HG03064 (cell line): Measurements from ENCODE around the gene DDX28.
A peak's percentile ranks its signal among the peaks of the same experiment; 100 is the strongest.

Experiments
- ATAC-seq: cut with Tn5 transposase; IDR thresholded peaks from one replicate; pipeline ENCODE4 v1.9.1; 2021; ENCODE audit warnings: low read depth; ENCODE audit not compliant: unreplicated experiment

The DDX28 gene, protein sequence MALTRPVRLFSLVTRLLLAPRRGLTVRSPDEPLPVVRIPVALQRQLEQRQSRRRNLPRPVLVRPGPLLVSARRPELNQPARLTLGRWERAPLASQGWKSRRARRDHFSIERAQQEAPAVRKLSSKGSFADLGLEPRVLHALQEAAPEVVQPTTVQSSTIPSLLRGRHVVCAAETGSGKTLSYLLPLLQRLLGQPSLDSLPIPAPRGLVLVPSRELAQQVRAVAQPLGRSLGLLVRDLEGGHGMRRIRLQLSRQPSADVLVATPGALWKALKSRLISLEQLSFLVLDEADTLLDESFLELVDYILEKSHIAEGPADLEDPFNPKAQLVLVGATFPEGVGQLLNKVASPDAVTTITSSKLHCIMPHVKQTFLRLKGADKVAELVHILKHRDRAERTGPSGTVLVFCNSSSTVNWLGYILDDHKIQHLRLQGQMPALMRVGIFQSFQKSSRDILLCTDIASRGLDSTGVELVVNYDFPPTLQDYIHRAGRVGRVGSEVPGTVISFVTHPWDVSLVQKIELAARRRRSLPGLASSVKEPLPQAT

DNA sequence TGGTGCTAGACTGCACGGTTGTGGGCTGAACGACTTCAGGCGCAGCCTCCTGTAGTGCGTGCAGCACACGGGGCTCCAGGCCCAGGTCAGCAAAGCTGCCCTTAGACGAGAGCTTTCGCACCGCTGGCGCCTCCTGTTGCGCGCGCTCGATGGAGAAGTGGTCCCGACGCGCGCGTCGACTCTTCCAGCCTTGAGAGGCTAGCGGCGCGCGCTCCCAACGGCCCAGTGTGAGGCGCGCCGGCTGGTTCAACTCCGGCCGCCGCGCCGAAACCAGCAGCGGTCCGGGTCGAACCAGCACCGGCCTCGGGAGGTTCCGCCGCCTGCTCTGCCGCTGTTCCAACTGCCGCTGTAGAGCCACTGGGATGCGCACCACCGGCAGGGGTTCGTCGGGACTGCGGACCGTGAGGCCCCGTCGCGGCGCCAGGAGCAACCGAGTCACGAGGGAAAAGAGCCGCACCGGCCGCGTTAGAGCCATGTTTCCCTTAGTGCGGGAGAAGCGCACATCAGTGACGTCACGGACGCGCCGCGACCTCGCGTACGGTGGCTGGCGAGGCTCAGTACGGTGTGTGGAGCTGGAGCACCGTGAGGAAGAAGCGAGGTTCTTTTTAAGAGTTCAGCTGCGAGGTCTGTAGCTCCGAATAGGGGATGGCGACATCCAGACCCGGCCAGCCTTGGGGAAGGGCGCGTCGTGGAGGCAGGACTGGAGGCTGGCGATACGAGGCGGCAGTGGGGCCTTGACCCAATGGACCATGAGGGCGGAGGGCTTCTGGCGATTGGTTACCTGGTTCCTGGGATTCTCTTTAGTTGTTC, at the start of gene DDX28, which contains the start of gene DUS2:
Gene DDX28, minus strand, starts transcription at position 505 of the 810 bp plus-strand sequence. Its CDS starts 30 bp downstream, at position 475.
Gene DUS2, plus strand, starts transcription at position 557 of the 810 bp plus-strand sequence. CDS start 14,740 bp downstream, outside the sequence.
- peak; percentile 64 for ATAC-seq

DNA sequence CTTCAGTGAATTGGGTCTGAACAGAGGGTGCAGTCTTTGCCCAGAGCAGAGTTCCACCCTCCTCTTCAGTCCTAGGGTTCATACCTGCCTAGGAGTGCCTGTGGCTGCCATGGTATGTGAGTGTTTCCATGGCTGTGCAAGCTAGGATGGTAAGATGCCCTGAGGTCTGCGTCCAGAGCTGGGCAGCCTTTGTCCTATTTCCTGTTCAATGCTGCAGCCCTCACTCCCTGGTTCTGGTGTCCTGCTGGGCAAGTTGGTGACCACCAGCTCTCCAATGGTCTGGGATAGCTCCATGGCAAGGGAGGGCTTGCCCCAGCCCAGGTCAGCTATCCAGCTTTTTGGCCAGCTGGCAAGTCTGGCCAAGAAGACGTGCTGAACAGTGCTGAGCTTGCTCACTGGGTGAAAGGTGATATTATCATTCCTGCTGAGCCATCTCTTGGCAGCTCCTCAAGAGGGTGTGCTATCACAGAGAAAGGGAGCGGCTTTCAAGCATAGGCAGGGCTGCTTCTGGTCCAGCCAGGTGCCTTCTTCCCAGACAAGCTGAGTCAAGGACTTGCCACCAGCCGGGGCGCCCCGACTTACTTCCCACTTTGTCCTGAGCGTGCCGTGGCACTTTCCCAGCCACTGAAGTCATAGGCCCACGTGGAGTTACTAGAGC, 49.1 kb upstream of the DDX28 start:
- no peak for ATAC-seq

DNA sequence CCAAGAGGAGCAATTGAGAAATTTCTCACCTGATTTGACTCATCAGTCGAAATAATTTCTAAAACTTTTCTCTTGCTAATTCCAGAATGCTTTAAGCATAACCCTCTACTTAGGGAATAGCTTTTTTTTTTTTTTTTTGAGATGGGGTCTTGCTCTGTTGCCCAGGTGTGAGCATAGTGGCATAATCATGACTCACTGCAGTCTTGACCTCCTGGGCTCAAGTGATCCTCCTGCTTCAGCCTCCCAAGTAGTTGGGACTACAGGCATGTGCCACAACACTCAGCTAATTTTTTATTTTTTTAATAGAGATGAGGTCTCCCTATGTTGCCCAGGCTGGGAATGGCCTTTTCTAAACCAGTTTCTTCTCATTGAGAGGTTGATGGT, 48.5 kb upstream of the DDX28 start:
- ATAC-seq, result no peak

DNA sequence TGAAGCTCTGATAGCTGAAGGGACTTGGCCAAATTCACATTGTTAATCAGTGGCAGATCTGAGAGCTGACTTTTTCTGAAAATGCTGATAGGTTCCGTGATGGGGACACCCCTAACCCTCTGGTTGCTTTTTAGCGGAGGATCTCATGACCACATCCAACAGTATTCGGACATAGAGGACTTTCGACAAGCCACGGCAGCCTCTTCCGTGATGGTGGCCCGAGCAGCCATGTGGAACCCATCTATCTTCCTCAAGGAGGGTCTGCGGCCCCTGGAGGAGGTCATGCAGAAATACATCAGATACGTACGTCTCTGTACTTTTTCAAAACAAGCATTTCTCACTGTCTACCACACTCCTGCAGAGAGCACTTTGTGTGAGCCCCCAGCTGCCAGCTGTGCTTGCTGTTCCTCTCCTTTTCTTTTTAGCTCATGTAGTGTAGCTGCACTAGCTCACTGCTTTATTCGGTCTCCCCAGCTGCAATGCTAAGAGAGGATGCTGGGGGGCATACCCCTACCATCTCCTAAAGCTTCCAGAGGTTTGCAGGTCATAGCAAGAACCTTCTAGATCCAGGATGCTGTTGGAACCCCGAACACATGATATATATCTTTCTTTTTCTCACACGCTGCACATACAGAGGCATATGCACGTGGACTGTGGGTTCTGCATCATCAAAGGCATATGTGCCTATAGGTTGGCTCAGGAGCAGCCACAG, 47.9 kb upstream of the DDX28 start:
- peak; percentile 49 for ATAC-seq

DNA sequence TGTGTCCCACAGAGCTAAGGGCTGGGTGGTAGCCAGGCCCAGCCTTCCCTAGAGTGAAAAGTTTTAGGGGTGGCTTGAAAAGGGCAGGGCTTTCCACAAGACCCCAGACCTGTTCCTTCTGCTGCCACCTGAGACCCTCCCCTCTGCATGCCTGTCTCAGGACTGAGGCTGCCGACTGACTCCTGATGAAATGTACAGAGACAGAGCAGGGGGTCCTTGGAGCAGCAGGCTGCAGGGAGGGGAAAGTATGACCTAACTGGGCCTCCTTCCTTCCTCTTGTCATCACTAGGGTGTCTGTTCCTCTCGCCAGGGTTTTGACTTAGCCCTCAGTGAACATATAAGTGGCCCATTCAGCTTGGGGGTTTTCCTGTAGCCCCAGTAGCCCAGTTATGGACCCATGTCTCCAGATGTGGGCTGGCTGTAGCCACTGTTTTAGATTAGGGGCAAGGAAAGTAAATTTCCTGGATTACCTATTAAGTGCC, 47.3 kb upstream of the DDX28 start:
- ATAC-seq, result no peak

DNA sequence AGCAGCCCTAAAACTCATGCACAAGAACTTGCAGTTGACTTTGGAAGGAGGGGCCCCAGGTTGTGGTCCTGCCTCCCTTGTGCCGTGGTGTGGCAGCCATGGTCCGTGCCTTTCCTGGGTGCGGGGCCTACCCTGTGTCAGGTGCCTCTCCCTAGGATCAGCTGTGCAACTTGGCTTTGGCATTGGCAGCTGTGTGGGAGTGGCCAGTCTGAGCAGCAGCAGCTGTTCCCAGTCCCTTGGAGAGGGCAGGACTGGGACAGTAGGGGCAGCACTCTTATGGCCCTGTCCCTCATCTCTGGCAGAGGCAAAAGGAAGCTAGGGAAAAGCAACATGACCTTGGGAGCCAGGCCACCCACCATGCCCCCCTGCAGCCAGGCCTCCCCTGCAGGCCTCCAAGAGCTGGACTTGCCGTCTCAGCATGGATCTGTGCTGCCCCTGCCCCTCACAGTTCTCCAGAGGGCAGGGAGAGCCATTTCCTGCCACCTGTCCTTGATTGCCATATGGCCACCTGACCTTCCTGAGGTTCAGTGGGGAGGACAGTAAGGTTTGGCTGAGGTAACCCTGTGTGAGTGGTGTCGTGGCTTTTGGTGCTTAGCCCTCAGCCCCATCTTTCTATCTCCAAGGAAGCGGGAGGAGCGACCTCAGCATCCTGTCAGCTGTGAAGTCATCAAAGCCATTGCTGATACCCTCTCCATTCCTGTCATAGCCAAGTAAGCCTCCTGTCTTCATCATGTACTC, 46.6 kb upstream of the DDX28 start:
- no peak for ATAC-seq

DNA sequence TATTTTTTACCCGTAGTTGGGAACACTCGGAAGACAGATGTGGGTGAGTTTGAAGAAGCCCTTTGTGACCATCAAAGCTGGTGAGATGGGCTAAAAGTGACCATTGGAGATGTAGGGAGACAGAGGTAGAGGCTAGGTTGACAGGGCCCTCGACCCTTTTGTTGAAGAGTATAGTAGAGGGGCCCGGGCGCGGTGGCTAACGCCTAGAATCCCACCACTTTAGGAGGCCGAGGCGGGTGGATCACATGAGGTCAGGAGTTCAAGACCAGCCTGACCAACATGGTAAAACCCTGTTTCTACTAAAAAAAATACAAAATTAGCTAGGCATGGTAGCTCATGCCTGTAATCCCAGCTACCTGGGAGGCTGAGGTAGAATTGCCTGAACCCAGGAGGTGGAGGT, 45.9 kb upstream of the DDX28 start:
- no peak for ATAC-seq

DNA sequence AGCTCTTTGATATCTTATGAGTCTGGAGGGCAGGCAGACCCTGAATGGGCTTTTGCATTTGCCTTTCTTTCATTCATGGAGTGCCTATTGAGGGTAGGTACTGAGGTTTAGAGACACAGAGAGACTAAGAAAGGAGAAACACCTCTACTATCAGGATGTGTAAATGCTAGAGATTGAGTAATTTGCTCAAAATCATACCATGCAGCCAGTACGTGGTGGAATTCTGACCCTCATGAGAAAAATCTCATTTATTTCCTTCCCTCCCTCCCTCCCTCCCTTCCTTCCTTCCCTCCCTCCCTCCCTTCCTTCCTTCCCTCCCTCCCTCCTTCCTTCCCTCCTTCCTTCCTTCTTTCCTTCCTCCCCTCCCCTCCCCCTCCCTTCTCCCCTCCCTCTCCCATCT, 43.7 kb upstream of the DDX28 start:
- ATAC-seq, result no peak

DNA sequence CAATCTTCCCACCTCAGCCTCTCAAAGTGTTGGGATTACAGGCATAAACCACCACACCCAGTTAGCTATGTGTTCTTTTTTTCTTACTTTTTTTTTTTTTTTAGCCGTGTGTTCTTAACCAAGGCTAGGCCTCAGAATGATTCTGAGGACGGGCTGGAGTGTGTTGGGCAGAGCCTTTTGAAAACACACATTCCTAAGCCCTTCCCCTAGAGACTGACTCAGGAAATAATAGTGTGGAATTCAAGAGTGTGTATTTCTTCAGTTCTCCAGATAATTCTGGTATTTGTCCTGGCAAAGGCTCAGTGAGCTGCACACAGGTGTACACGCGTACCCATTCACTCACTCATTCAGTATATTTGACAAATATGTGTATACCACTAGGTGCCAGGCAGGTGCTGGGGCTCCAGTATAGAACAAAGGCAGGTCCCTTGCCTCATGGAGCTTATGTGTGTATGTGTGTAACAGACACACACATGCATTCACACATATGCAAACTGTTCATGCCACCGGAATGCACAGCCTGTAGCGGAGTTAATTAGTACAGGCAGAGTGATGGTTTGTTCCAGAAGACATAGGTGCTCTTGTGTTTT, 42.8 kb upstream of the DDX28 start:
- no peak for ATAC-seq

DNA sequence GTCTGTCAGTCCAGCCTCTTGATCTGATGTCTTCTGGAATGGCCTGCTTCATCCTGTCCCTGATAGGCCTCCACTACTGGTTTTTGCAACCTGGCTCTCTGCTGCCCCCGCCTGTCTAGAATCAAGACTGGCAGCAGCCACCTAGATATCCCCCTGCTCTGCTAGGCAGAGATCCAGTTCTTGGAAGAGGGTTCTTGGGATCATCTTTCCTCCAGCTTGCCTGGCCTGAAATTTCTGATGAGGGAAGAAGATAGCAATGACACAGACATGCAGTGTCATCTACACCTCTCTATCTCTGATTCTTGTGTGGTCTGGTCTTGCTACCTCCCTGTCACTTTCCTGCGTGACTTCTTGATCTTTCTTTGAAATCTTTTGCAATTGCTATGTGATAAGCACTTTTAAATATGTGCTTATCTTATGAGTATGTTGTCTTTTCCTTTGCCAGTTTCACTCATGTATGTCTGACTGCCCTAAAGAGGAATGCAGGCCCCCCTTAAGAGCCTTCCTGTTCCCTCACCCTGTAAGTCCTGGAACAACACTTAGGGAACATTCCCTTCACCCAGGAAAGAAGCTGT, 41.8 kb upstream of the DDX28 start:
- no peak for ATAC-seq

DNA sequence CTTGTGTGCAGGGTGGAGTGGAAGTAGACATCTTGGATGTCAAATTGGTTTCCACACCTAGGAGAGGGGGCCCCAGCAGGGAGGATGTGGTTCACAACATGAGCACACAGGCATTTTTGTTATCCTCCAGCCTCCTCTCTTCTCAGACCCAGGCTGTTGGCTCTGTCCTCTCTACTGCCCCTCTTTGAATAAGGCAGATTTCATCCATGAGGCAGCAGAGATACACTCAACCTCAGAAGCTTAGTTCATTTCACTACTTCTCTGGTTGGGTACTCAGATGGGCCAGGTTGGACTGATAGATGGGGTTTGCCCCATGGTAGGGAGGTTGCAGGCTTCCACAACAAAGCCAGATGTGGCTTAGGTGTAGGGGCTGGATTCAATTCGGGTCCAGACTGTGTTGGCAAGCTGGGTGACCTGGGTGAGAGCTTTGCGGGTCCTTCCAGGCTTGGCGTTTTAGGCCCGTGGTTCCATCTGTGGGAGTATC, 39.9 kb upstream of the DDX28 start:
- no peak for ATAC-seq

DNA sequence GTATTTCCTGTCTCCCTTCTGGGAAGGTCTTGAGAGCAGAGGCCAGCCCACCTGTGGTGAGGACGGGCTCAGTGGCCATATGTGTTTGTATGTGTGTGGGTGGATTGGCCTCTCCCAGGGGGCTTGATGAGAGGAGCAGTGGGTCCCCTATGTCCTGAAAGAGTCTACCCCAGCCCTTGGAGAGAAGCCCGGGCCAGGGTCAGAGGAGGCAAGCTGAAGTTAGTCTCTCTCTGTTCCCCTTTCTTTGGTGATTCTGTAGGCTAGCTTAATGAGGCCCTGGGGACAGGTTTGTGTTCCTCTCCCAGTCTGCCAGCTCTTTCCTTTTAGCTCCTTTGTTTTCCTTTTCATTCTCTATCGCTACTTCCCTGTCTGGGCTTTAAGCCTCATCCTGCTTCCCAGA, 38.4 kb upstream of the DDX28 start:
- ATAC-seq, result no peak

DNA sequence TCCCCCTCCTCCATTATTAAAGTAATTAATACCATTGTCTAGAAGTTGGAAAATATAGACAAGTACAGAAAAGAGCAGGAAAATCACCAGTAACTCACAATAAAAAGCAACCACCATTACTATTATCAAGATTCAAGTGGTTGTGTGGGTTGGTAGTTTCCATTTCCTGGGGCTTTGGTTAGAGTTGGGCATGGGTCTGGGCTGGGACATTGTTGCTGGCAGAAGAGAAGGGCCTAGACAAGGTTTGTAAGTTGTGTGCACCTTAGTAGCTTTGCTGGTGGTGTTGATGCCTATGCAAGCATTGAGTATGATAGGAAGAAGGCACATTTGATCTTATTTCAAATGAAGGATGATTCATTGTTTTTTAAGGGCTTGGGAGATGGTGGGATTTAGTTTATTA, 36.8 kb upstream of the DDX28 start:
- no peak for ATAC-seq

DNA sequence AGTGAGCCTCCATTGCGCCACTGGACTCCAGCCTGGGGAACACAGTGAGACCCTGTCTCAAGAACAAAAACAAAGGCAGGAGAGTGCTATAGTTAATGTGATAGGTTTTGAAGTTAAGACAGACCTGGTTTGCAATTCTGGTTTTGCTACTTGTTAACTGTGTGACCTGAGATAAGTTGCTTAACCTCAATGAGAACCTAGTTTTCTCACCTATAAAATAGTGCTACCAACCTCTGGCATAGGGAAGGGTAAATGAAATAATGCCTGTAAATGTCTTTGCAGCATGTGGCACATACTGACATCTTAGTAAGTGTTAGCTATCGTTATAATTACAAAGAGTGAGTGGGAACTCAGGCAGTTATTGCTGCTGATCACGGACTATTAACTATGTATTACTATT, 32.4 kb upstream of the DDX28 start:
- ATAC-seq, result no peak

DNA sequence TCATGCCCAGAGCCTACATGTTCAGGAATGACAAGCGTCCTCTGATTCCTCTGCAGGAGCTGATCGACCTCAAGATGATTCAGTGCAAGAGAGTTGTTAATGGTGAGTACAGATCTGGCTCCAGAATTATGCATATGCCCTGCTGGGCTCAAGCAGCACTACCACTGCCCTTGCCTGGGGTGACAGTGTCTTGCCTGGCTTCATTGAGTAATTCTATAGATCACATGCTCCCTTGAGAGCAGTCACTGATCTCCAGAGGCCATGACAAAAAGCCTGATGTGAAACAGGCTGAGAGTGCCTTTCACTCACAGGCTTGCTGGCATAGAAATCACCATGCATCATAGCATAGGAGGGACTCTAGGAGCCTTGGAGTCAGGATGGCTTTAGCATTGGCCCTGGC, 26.4 kb upstream of the DDX28 start:
- no peak for ATAC-seq

DNA sequence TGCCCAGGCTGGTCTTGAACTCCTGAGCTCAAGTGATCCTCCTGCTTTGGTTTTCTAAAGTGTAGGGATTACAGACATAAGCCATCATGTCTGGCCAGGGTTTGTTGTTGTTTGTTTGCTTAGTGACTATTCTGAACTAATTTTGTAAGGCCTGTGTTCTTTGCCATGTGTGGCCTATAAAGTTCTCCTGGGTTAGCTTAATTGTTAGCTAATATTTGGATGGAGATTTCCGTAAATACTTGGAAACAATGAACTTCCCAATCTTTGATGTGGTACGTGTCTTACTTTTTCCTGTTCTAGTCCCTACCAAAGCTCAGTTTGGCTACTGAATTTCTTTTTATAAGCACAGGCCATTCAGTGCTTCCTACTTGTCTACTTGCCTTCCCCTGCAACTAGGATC, 25.0 kb upstream of the DDX28 start:
- no peak for ATAC-seq

DNA sequence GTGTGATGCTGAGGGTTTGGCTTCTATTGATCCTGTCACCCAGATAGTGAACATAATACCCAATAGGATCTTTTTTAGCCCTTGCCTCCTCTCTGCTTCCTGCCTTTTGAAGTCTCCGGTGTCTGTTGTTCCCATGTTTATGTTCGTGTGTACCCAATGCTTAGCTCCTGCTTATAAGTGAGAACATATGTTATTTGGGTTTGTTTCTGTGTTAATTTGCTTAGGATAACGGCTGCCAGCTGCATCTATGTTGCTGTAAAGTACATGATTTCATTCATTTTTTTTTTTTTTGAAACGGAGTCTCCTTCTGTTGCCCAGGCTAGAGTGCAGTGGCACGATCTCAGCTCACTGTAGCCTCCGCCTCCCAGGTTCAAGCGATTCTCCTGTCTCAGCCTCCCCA, 23.1 kb upstream of the DDX28 start:
- ATAC-seq, result no peak

DNA sequence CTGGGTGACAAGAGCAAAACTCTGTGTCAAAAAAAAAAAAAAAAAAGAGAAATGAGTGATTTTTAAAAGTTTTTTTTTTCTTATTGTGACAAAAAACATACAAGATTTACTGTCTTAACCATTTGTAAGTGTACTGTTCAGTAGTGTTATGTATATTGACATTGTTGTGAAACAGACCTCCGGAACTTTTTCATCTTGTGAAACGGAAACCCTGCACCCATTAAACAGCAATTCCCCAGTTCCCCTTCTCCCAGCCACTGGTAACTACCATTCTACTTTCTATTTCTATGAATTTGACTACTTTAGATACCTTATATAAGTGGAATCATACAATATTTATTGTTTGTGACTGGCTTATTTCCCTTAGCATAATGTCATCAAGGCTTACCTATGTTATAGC, 18.8 kb upstream of the DDX28 start:
- ATAC-seq, result no peak
